Limb (tissue), 2 donors: ENCODE data around the gene PHYH.
"Not testable (repeated sequence)": the region's sequence is repeated elsewhere in the genome, so short reads cannot be mapped to it uniquely, and the experiment has no call there.

Experiments
- DNase-seq, 2 donors: peaks; one replicate each; pipeline ENCODE4 v3.0.0-alpha.2; 2016; ENCODE audit errors: extremely low spot score in 2 of 2

PHYH gene

GRCh38 chr10:13271552-13272163 lies 28.2 kb downstream of the PHYH start:
- DNase-seq, result peak; percentile 13 to 36

GRCh38 chr10:13270877-13271551 lies 28.9 kb downstream of the PHYH start:
- DNase-seq, result no peak

GRCh38 chr10:13268841-13269240 lies 31.0 kb downstream of the PHYH start:
- DNase-seq, result no peak

- no peak for DNase-seq
Observed at GRCh38 chr10:13268310-13268709, 31.6 kb downstream of the PHYH start.

- peak in 1 of 2 donors; percentile 33 for DNase-seq
Observed at GRCh38 chr10:13263591-13263990, 36.3 kb downstream of the PHYH start.

GRCh38 chr10:13262433-13262832 lies 37.4 kb downstream of the PHYH start:
- DNase-seq, result no peak

GRCh38 chr10:13257621-13258140 lies 42.2 kb downstream of the PHYH start:
- DNase-seq, result no peak

GRCh38 chr10:13256627-13257026 lies 43.2 kb downstream of the PHYH start:
- DNase-seq, result no peak

- DNase-seq, result no peak
Observed at GRCh38 chr10:13253726-13254125, 46.1 kb downstream of the PHYH start.

GRCh38 chr10:13247784-13248183 lies 52.1 kb downstream of the PHYH start:
- no peak for DNase-seq

- DNase-seq, result peak; percentile 6 to 39
Observed at GRCh38 chr10:13247246-13247645, 52.6 kb downstream of the PHYH start.

- DNase-seq, result not testable (repeated sequence)
Observed at GRCh38 chr10:13242260-13242659, 57.6 kb downstream of the PHYH start.

GRCh38 chr10:13241613-13242012 lies 58.3 kb downstream of the PHYH start:
- no peak for DNase-seq

GRCh38 chr10:13239923-13240322 lies 59.9 kb downstream of the PHYH start:
- DNase-seq, result no peak

GRCh38 chr10:13238271-13239077 lies 61.4 kb downstream of the PHYH start:
- DNase-seq, result no peak

- DNase-seq, result no peak
Observed at GRCh38 chr10:13236638-13237037, 63.2 kb downstream of the PHYH start.

GRCh38 chr10:13234736-13235135 lies 65.1 kb downstream of the PHYH start:
- DNase-seq, result not testable (repeated sequence)

GRCh38 chr10:13234172-13234571 lies 65.7 kb downstream of the PHYH start, which contains the start of gene UCMA:
TSS of gene UCMA (minus strand) at chr10:13234374. CDS start at chr10:13234258, 116 bp downstream.
- peak in 1 of 2 donors; percentile 45 for DNase-seq

GRCh38 chr10:13233358-13233757 lies 66.5 kb downstream of the PHYH start:
- DNase-seq, result no peak

GRCh38 chr10:13231808-13232207 lies 68.1 kb downstream of the PHYH start:
- no peak for DNase-seq

- no peak for DNase-seq
Observed at GRCh38 chr10:13231190-13231589, 68.7 kb downstream of the PHYH start.
